ENCODE data around the gene PHETA2. TPM values are rescaled to one million over a fixed set of nuclear protein-coding genes. Genes with fewer than 3 reads are reported as not detected.
A peak's percentile ranks its signal among the peaks of the same experiment; 100 is the strongest.
"Not testable (repeated sequence)": the region's sequence is repeated elsewhere in the genome, so short reads cannot be mapped to it uniquely, and the experiment has no call there.

PHETA2 gene
- total RNA-seq, 1 experiment from 2014 or later = not detected

DNA sequence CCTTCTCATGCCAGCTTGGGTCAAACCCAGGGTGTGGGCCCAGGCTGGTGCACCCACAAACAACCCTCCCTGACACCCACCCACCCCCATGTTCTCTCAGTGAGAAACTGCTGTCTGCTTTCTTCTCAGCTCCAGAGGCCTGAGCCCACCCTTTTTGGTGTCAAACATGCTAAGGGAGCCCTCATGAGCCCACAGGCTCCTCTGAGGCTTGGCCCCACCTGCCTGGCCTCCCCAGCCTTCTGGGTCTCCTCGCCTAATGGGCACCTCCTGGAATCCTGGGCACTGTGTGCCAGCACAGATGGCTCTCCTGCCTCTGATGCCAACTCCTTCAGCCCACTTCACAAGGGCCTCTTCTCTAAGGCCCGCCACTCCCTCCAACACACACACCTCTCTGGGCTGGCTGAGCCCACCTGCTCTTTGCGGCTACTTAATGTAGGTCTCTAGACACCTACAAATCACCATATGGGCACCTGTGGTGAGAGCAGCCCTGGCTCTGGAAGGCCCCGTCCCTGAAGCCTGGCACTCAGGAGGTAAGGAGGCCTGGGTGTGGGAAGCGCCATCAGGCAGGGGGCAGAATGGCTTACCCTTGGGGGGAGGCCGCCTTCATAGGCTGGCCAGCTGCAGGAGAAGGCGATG, 7.8 kb upstream of the PHETA2 start:
- H3K9ac ChIP-seq (ENCODE audit: low read length) = no peak overlapping the region
- no peaks in the 10 kb centered on the region for H3K27me3 ChIP-seq (ENCODE audit: low read length)
- H2AFZ ChIP-seq (ENCODE audit: low read length) = no peak overlapping the region
- no peaks in the 10 kb centered on the region for H3K9me2 ChIP-seq (replicated peaks; ENCODE audit: insufficient read depth, low read length)
- peaks cover 2% of the 10 kb centered on the region; the same call in 1 of the 2 replicates for H3K36me3 ChIP-seq (ENCODE audit: insufficient read depth, low read length)
- H3K4me2 ChIP-seq (ENCODE audit: low read depth, low read length, poor library complexity, severe bottlenecking) = no peak overlapping the region
- H3K27ac ChIP-seq (ENCODE audit: low read length) = no peak overlapping the region
- H3K4me1 ChIP-seq (ENCODE audit: low read length) = peaks cover 18% of the 10 kb centered on the region
- peaks cover 7% of the 10 kb centered on the region for H3K79me2 ChIP-seq (ENCODE audit: low read length)
- no peaks in the 10 kb centered on the region for H3K9me3 ChIP-seq (ENCODE audit: low read length)
- H4K20me1 ChIP-seq (ENCODE audit: insufficient read depth, low read depth, low read length) = no peaks in the 10 kb centered on the region
- no peak overlapping the region for H3K4me3 ChIP-seq (ENCODE audit: low read length)
- no peak for DNase-seq

DNA sequence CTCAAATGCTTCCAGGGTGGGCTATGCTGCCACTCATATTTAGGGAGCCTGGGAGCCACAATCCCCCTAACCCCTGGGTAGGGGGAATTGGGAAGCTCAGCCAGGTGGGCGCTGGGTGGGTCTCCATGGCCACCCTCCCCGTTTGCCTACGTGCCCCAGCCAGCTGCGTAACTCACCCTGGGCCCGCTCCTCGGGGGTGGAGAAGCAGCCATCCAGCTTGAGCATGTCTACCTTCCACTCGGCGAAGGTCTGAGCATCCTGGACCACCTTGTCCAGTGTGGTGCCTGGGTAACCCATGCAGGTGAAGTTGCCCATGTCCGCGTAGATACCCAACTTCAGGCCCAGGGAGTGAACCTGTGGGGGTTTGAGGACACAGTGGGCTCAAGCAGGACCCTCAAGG, 7.1 kb upstream of the PHETA2 start:
- H2AFZ ChIP-seq (ENCODE audit: low read length) = no peak overlapping the region
- no peaks in the 10 kb centered on the region for H3K9me2 ChIP-seq (replicated peaks; ENCODE audit: insufficient read depth, low read length)
- no peak overlapping the region for H3K27ac ChIP-seq (ENCODE audit: low read length)
- H4K20me1 ChIP-seq (ENCODE audit: insufficient read depth, low read depth, low read length) = no peaks in the 10 kb centered on the region
- H3K4me2 ChIP-seq (ENCODE audit: low read depth, low read length, poor library complexity, severe bottlenecking) = no peak overlapping the region
- H3K4me3 ChIP-seq (ENCODE audit: low read length) = no peak overlapping the region
- no peaks in the 10 kb centered on the region for H3K36me3 ChIP-seq (ENCODE audit: insufficient read depth, low read length)
- H3K27me3 ChIP-seq (ENCODE audit: low read length) = no peaks in the 10 kb centered on the region
- H3K9me3 ChIP-seq (ENCODE audit: low read length) = no peaks in the 10 kb centered on the region
- H3K4me1 ChIP-seq (ENCODE audit: low read length) = peaks cover 23% of the 10 kb centered on the region
- no peak overlapping the region for H3K9ac ChIP-seq (ENCODE audit: low read length)
- DNase-seq = no peak
- H3K79me2 ChIP-seq (ENCODE audit: low read length) = peaks cover 7% of the 10 kb centered on the region

DNA sequence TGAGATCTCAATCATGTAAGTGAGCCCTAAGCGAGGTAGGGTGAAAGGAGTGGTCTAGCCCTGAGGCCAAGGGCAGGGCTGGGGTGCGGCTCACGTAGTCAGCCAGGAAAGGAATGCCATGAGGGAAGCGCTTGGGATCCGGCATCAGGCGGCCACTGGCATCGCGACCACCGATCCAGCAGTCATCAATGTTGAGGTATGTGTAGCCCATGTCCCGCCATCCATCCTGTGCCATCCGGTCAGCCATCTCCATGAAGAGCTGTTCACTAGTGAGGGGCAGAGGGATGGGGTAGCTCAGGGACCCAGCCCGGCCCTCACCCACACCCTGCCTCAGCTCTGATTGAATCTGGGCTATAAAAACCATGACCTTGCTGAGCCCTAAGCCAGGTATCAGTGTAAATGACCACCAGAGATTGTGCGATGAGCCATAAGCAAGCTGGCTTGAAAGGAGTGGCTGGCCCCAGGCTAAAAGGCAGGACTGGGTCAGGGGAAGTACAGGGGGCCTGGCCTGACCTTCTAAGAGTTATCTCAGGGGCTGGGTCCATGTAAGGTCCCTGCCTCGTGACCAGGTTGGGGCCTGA, 6.3 kb upstream of the PHETA2 start:
- DNase-seq = no peak
- Histone ChIP-seq H3K9me3 (ENCODE audit: low read length) (no peaks in the 10 kb centered on the region), H3K36me3 (ENCODE audit: insufficient read depth, low read length) (no peaks in the 10 kb centered on the region), H3K9ac (ENCODE audit: low read length) (no peak overlapping the region), H3K4me1 (ENCODE audit: low read length) (peaks cover 23% of the 10 kb centered on the region), H3K4me3 (ENCODE audit: low read length) (no peak overlapping the region), H3K79me2 (ENCODE audit: low read length) (peaks cover 7% of the 10 kb centered on the region), H3K9me2 (replicated peaks; ENCODE audit: insufficient read depth, low read length) (no peaks in the 10 kb centered on the region), H4K20me1 (ENCODE audit: insufficient read depth, low read depth, low read length) (no peaks in the 10 kb centered on the region), H2AFZ (ENCODE audit: low read length) (no peak overlapping the region), H3K27ac (ENCODE audit: low read length) (no peak overlapping the region), H3K4me2 (ENCODE audit: low read depth, low read length, poor library complexity, severe bottlenecking) (no peak overlapping the region), H3K27me3 (ENCODE audit: low read length) (no peaks in the 10 kb centered on the region)

DNA sequence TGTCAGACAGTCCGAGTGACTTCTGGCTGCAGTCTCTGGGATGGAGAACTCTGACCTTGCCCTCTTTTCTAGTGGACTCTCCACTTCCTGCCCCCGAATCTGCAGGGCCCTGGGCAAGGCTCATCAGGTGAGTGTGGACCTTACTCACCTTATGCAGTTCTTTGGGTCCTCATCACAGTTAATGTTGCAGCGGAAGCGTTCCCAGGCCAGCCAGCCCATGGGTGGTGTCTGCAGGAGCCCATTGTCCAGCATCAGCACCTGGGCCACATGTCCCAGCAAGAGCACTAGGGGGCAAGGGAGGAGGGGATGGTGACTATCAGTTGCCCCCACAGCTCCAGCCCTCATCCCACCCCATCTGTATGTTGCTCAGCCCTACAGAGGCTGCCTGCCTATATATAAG, 5.8 kb upstream of the PHETA2 start:
- H3K36me3 ChIP-seq (ENCODE audit: insufficient read depth, low read length) = no peaks in the 10 kb centered on the region
- no peak overlapping the region for H3K4me2 ChIP-seq (ENCODE audit: low read depth, low read length, poor library complexity, severe bottlenecking)
- H3K79me2 ChIP-seq (ENCODE audit: low read length) = peaks cover 7% of the 10 kb centered on the region
- H3K4me3 ChIP-seq (ENCODE audit: low read length) = no peak overlapping the region
- H3K9ac ChIP-seq (ENCODE audit: low read length) = no peak overlapping the region
- H3K27ac ChIP-seq (ENCODE audit: low read length) = no peak overlapping the region
- no peaks in the 10 kb centered on the region for H3K27me3 ChIP-seq (ENCODE audit: low read length)
- H3K4me1 ChIP-seq (ENCODE audit: low read length) = peaks cover 23% of the 10 kb centered on the region
- DNase-seq = no peak
- H4K20me1 ChIP-seq (ENCODE audit: insufficient read depth, low read depth, low read length) = no peaks in the 10 kb centered on the region
- no peak overlapping the region for H2AFZ ChIP-seq (ENCODE audit: low read length)
- H3K9me3 ChIP-seq (ENCODE audit: low read length) = no peaks in the 10 kb centered on the region
- no peaks in the 10 kb centered on the region for H3K9me2 ChIP-seq (replicated peaks; ENCODE audit: insufficient read depth, low read length)

DNA sequence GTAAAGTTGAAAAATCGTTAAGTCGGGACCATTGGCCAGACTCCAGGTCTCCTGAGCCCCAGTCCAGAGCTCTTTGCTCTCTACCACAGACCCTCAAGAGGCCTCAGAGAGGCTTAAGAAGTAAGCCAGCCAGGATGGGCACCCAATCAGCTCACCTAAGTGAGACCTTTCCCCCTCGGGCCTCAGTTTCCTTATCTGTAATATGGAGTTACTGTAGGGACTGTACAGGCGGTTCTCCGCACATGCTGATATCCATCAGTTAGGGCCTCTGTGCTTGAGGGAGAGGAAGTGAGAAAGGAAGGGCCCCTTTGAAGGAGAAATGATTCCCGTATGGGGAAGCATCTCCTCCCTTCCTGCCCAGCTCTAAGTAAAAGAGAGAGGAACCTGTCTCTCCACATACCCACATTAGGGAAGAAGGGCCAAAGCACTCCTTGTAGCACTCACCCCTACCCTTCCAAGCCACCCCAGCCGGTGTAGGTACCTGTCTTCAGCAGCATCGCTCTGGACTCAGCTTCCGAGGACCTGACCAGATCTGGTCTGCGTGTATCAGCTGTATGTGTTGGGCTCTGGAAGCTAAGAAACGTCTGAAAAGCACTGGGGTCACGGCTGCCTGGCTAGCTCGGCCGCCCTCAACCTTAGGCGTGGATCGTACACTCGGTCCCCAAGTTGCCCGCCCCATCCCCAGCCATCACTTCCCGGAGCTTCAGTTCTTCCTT, 4.1 kb upstream of the PHETA2 start:
- H2AFZ ChIP-seq (ENCODE audit: low read length) = peak overlapping the region; percentile 70
- H3K4me3 ChIP-seq (ENCODE audit: low read length) = peak overlapping the region; percentile 76

DNA sequence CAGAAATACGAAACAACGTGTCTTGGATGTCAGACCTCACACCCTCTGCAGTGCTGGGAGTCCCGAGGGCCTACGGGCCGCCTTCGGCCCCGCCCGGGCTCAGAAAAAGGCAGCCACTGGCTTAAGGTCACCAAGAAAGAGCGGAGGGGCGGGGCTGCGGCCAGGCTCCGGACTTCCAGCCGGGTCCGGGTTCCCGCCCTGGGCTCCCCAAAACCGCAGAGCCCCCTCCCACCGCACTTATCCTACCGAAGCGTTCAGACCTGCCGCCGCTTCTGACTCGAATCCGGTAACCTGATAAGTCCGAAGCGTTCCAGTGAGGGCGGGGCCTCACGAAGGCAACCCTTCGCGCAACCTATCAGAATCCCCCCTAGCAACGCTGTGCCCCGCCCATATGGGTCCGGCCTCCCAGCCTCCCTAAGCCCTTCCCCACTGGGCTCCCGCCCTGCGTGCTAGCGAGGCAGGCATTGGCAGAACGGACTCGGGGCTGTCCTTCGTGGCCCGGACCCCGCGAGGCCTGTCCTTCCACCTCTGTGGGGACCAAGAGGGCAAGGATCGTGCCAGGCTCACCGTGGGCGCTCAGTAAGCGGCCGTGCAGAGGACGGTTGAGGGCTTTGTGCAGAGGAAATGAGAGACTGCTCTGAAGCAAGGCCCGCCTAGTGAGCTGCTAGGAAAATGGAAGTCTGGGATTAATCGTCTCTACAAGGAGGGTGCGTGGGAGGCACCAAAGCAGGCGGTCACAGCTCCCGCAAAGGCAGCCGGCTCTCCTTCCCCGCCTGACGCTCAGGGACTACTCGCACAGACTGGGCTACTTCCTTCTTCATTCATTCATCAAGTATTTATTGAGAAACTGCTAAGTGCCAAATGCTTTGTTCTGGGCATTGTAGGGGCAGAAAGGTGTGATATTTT, 3.3 kb upstream of the PHETA2 start, which contains the start of gene NAGA:
Gene NAGA (minus strand): TSS at position 296 of the 906 bp plus-strand sequence. CDS start 515 bp downstream, outside the sequence.
- H2AFZ ChIP-seq (ENCODE audit: low read length) = peak within 1 kb of the TSS; percentile 76
- H3K36me3 ChIP-seq (ENCODE audit: insufficient read depth, low read length) = no peaks in the 10 kb centered on the region
- H3K27me3 ChIP-seq (ENCODE audit: low read length) = no peaks in the 10 kb centered on the region
- no peaks in the 10 kb centered on the region for H3K9me2 ChIP-seq (replicated peaks; ENCODE audit: insufficient read depth, low read length)
- peaks cover 21% of the 10 kb centered on the region for H3K4me1 ChIP-seq (ENCODE audit: low read length)
- H3K27ac ChIP-seq (ENCODE audit: low read length) = peak within 1 kb of the TSS; percentile 34; the same call in 1 of the 2 replicates
- peaks cover 7% of the 10 kb centered on the region for H3K79me2 ChIP-seq (ENCODE audit: low read length)
- H3K9me3 ChIP-seq (ENCODE audit: low read length) = no peaks in the 10 kb centered on the region
- peak within 1 kb of the TSS; percentile 76 for H3K4me3 ChIP-seq (ENCODE audit: low read length)
- DNase-seq = peak; percentile 99
- peak within 1 kb of the TSS; percentile 94 for H3K4me2 ChIP-seq (ENCODE audit: low read depth, low read length, poor library complexity, severe bottlenecking)
- H3K9ac ChIP-seq (ENCODE audit: low read length) = peak within 1 kb of the TSS; percentile 80
- no peaks in the 10 kb centered on the region for H4K20me1 ChIP-seq (ENCODE audit: insufficient read depth, low read depth, low read length)

More for the DNA sequence above, 4.1 kb upstream of the PHETA2 start:
- Histone ChIP-seq H3K9me3 (ENCODE audit: low read length) (no peaks in the 10 kb centered on the region), H4K20me1 (ENCODE audit: insufficient read depth, low read depth, low read length) (no peaks in the 10 kb centered on the region), H3K79me2 (ENCODE audit: low read length) (peaks cover 7% of the 10 kb centered on the region), H3K4me1 (ENCODE audit: low read length) (peaks cover 23% of the 10 kb centered on the region), H3K27me3 (ENCODE audit: low read length) (no peaks in the 10 kb centered on the region), H3K36me3 (ENCODE audit: insufficient read depth, low read length) (no peaks in the 10 kb centered on the region), H3K4me2 (ENCODE audit: low read depth, low read length, poor library complexity, severe bottlenecking) (peak overlapping the region; percentile 94), H3K9ac (ENCODE audit: low read length) (peak overlapping the region; percentile 80), H3K27ac (ENCODE audit: low read length) (peak overlapping the region; percentile 34; the same call in 1 of the 2 replicates), H3K9me2 (replicated peaks; ENCODE audit: insufficient read depth, low read length) (no peaks in the 10 kb centered on the region)
- DNase-seq = no peak

DNA sequence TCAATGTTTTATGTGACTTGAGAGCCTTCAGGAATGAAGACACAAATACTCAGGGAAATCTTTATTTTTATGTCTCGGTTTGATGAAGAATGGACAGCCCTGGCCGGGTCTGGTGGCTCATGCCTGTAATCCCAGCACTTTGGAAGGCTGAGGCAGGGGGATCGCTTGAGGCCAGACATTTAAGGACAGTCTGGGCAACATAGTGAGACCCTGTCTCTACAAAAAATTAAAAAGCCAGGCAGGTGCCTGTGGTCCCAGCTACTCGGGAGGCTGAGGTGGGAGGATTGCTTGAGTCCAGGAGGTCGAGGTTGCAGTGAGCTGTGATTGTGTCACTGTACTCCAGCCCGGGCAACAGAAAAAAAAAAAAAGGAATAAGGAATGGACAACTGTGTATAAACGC, 2.5 kb upstream of the PHETA2 start:
- peak overlapping the region; percentile 94 for H3K4me2 ChIP-seq (ENCODE audit: low read depth, low read length, poor library complexity, severe bottlenecking)
- not testable (repeated sequence) for H4K20me1 ChIP-seq (ENCODE audit: insufficient read depth, low read depth, low read length); H3K79me2 ChIP-seq (ENCODE audit: low read length); H3K36me3 ChIP-seq (ENCODE audit: insufficient read depth, low read length); H3K27ac ChIP-seq (ENCODE audit: low read length); DNase-seq; H3K9me2 ChIP-seq (replicated peaks; ENCODE audit: insufficient read depth, low read length); H3K9me3 ChIP-seq (ENCODE audit: low read length); H2AFZ ChIP-seq (ENCODE audit: low read length); H3K27me3 ChIP-seq (ENCODE audit: low read length)
- peak overlapping the region; percentile 80 for H3K9ac ChIP-seq (ENCODE audit: low read length)
- H3K4me1 ChIP-seq (ENCODE audit: low read length) = peaks cover 21% of the 10 kb centered on the region
- H3K4me3 ChIP-seq (ENCODE audit: low read length) = peak overlapping the region; percentile 76

Measured in Karpas-422 (cell line).